Measurements from ENCODE around the gene SAXO1. TPM values are rescaled to one million over a fixed set of nuclear protein-coding genes. Genes with fewer than 3 reads are reported as not detected.
"Not testable (repeated sequence)": the region's sequence is repeated elsewhere in the genome, so short reads cannot be mapped to it uniquely, and the experiment has no call there.

SAXO1 gene
- total RNA-seq, 2 experiments from 2014 or later = not detected

DNA sequence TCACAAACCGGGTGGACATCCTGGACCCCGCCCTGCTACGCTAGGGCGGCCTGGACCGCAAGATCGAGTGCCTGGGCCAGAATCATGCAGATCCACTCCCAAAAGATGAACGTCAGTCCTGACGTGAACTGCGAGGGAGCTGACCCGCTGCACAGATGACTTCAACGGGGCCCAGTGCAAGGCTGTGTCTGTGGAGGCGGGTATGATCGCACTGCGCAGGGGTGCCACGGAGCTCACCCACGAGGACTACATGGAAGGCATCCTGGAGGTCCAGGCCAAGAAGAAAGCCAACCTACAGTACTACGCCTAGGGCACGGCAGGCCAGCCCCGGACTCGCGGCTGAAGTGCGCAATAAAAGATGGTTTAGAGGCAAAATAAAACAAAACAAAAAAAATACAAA, 5.2 kb downstream of the SAXO1 start:
- no peak overlapping the region for H3K27ac Mint-ChIP-seq

DNA sequence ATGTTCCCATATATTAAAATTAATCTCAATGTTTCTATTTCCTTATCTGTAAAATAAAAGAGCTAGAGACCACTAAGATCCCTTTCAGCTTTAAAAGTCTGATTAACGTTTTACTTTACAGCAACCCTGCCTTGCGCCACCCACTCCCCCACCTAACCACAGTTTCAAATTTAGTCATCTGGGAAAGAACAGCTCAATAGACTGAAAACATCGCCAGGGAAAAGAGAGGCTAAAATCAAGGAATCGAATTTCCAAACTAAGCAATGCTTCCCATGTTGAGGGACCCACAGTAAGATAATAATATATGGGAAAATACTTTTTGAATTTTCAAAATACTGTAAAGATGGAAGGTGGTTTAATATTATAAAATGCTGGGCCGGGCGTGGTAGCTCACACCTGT, 6.6 kb downstream of the SAXO1 start:
- peaks cover 21% of the 10 kb centered on the region for H3K4me1 Mint-ChIP-seq
- no peak for DNase-seq
- no peaks in the 10 kb centered on the region for H3K9me3 Mint-ChIP-seq
- no peaks in the 10 kb centered on the region for H3K36me3 Mint-ChIP-seq (ENCODE audit: low read depth)
- ChIA-PET CTCF (interaction anchor here (0.7 to 1.7 kb wide), 7 partner anchors 15 to 771 kb away, joined by 3 to 7 read pairs (median 4); no protein-coding TSS in a partner anchor), POLR2A (no interaction called here)
- H3K4me3 Mint-ChIP-seq = no peak overlapping the region
- no peak overlapping the region for H3K27ac Mint-ChIP-seq
- H3K27me3 Mint-ChIP-seq = peaks cover 20% of the 10 kb centered on the region

More for the DNA sequence above, 5.2 kb downstream of the SAXO1 start:
- no peak overlapping the region for H3K4me3 Mint-ChIP-seq
- no peaks in the 10 kb centered on the region for H3K9me3 Mint-ChIP-seq
- peaks cover 20% of the 10 kb centered on the region for H3K27me3 Mint-ChIP-seq
- peaks cover 19% of the 10 kb centered on the region for H3K4me1 Mint-ChIP-seq
- ChIA-PET CTCF (interaction anchor here (1.0 to 2.5 kb wide), 7 partner anchors 17 to 1217 kb away, joined by 3 to 23 read pairs (median 4); no protein-coding TSS in a partner anchor), POLR2A (no interaction called here)
- no peak for DNase-seq
- no peaks in the 10 kb centered on the region for H3K36me3 Mint-ChIP-seq (ENCODE audit: low read depth)

DNA sequence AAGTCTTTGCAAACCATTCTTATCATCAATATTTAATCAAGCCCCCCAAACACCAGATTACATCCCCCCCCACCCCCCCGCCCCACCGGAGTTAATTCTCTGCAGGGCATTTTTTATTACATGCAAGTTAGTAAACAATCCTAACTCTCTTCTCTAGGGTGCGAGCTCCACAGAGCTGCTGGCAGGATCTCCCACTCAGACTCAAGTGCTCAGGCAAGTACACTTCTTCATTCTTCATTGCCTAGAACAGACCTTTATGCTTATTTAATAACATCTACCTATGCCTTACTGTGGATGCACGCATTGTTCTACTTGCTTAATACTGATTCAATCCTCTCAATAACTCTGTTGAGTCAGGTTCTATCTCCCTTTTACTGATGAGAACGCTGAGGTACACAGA, 9.9 kb downstream of the SAXO1 start:
- ChIA-PET POLR2A (no interaction called here), CTCF (no interaction called here)
- H3K4me1 Mint-ChIP-seq = peaks cover 12% of the 10 kb centered on the region
- no peak overlapping the region for H3K27ac Mint-ChIP-seq
- H3K27me3 Mint-ChIP-seq = peaks cover 14% of the 10 kb centered on the region
- no peak for DNase-seq
- H3K4me3 Mint-ChIP-seq = no peak overlapping the region
- H3K36me3 Mint-ChIP-seq (ENCODE audit: low read depth) = no peaks in the 10 kb centered on the region
- H3K9me3 Mint-ChIP-seq = no peaks in the 10 kb centered on the region

DNA sequence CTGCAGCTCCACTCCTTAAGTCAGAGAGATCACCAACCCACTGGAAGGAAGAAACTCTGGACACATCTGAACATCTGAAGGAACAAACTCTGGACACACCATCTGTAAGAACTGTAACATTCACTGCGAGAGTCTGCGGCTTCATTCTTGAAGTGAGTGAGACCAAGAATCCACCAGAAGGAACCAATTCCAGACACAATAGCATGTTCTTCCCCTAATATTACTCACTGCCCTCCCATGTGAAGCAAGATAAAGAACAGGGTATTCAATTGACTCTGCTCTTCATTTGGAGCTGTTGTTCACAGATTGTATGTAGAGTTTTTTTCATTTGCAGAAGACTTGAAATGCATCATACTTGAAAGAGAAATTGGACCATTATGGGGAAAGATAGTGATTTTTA, 10.8 kb downstream of the SAXO1 start:
- CTCF ChIA-PET = interaction anchor here (1.5 kb wide), 1 partner anchor 442 kb away, joined by 3 read pairs; no protein-coding TSS in a partner anchor
- Mint-ChIP-seq H3K36me3 (ENCODE audit: low read depth) (no peaks in the 10 kb centered on the region), H3K9me3 (no peaks in the 10 kb centered on the region), H3K4me3 (no peak overlapping the region), H3K27me3 (peaks cover 14% of the 10 kb centered on the region), H3K27ac (no peak overlapping the region), H3K4me1 (peaks cover 12% of the 10 kb centered on the region)
- DNase-seq = no peak
- POLR2A ChIA-PET = interaction anchor here (0.8 to 1.0 kb wide), 2 partner anchors 20 to 33 kb away, joined by 3 read pairs; no protein-coding TSS in a partner anchor

DNA sequence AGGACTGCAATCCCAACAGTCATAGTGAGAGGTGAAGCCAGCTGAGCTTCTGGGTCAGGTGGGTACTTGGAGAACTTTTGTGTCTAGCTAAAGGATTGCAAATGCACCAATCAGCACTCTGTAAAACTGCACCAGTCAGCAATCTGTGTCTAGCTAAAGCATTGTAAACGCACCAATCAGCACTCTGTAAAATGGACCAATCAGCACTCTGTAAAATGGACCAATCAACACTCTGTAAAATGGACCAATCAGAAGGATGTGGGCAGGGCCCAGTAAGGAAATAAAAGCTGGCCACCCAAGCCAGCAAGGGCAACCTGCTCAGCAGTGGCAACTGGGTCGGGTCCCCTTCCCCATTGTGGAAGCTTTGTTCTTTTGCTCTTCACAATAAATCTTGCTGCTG, 11.4 kb downstream of the SAXO1 start:
- not testable (repeated sequence) for H3K27ac Mint-ChIP-seq; H3K36me3 Mint-ChIP-seq (ENCODE audit: low read depth); DNase-seq; H3K4me1 Mint-ChIP-seq; H3K4me3 Mint-ChIP-seq; H3K9me3 Mint-ChIP-seq
- H3K27me3 Mint-ChIP-seq = peaks cover 12% of the 10 kb centered on the region
- POLR2A ChIA-PET = interaction anchor here (0.8 to 1.0 kb wide), 2 partner anchors 20 to 32 kb away, joined by 3 read pairs; no protein-coding TSS in a partner anchor
- CTCF ChIA-PET = interaction anchor here (1.3 to 1.5 kb wide), 2 partner anchors 12 to 443 kb away, joined by 3 read pairs; partner anchors contain the start of gene SAXO1

DNA sequence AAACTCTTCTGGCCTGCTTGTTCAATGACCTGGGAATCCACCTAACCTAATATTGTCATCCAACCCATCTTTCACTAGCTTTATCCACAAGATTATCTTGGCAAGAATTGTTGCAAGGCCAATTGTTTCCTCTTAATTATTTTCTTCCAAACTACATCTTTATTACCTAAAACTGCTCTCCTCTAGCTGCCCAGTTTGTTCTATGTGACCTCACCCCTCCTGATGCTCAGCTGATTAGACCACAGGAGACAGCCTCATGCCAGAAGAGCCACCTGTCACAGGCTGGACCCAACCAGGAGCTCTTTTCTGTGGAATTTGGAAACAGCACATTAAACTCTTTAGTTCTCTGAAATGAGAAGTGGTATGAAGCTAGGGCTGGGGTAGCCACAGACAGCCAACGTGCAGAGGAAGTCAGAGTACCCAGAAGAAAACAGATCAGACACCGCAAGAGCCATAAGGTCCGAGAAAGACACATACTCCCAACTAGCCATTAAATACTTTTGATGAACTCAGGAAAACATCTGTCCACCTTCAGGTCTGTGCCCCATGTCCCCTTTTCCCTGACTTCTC, 12.0 kb downstream of the SAXO1 start:
- Mint-ChIP-seq H3K36me3 (ENCODE audit: low read depth) (no peaks in the 10 kb centered on the region), H3K27me3 (peaks cover 11% of the 10 kb centered on the region), H3K27ac (no peak overlapping the region), H3K4me1 (peaks cover 3% of the 10 kb centered on the region), H3K4me3 (no peak overlapping the region), H3K9me3 (no peaks in the 10 kb centered on the region)
- CTCF ChIA-PET = interaction anchor here (1.3 to 1.5 kb wide), 2 partner anchors 13 to 444 kb away, joined by 3 read pairs; partner anchors contain the start of gene SAXO1
- POLR2A ChIA-PET = interaction anchor here (1.0 kb wide), 1 partner anchor 32 kb away, joined by 3 read pairs; no protein-coding TSS in a partner anchor
- DNase-seq = no peak

DNA sequence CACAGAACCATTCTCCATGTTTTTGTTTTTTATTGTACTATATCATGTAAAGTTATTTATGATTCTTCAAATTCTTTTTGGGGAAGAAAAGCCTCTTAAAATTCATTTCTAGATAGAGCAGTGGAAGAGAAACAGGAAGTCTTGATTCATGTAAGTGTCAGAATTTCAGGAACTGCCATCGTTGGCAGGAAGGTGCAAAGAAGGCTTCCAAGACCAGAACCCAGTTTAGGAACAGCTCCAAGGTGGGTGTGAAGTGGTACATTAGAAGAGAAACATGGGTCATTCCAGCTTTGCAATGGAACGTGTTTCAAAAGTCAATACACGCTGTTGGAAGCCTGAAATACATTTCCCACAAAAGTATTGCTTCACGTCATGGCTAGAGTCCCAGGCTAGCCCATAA, 14.8 kb downstream of the SAXO1 start:
- CTCF ChIA-PET = interaction anchor here (1.0 kb wide), 1 partner anchor 10 kb away, joined by 4 read pairs; no protein-coding TSS in a partner anchor
- H3K27ac Mint-ChIP-seq = no peak overlapping the region
- POLR2A ChIA-PET = no interaction called here

DNA sequence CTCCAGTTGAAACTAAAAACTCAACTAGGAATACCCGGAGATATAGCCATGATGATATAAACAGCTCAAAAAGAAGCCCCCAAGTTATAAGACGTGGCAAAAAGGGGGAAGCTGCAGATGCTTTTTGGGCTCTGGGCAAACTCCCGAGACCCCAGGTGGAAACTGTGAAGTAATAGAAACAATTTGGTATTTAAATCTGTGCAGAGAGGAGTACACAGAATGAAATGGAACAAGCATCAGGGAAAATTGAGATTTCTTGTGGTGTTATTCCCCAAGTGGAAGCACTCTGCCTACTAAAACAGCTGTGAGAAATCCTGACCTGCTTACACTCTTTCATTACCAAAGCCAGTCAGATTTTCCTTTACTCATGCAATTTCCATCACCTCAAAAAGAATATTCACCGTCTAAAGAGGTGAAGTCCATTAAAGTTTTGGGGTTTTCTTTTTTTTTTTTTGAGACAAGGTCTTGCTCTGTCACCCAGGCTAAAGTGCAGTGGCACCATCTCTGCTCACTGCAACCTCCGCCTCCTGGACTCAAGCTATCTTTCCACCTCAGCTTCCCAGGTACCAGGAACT, 23.5 kb downstream of the SAXO1 start:
- Mint-ChIP-seq H3K9me3 (peaks cover under 1% of the 10 kb centered on the region), H3K27me3 (peaks cover 9% of the 10 kb centered on the region), H3K4me1 (no peaks in the 10 kb centered on the region), H3K4me3 (no peak overlapping the region), H3K27ac (no peak overlapping the region), H3K36me3 (ENCODE audit: low read depth) (no peaks in the 10 kb centered on the region)
- ChIA-PET POLR2A (no interaction called here), CTCF (interaction anchor here (1.9 kb wide), 1 partner anchor 755 kb away, joined by 8 read pairs; no protein-coding TSS in a partner anchor)
- no peak for DNase-seq

More for the DNA sequence above, 14.8 kb downstream of the SAXO1 start:
- H3K9me3 Mint-ChIP-seq = no peaks in the 10 kb centered on the region
- H3K36me3 Mint-ChIP-seq (ENCODE audit: low read depth) = no peaks in the 10 kb centered on the region
- peaks cover 3% of the 10 kb centered on the region for H3K4me1 Mint-ChIP-seq
- peaks cover 2% of the 10 kb centered on the region for H3K27me3 Mint-ChIP-seq
- DNase-seq = no peak
- H3K4me3 Mint-ChIP-seq = no peak overlapping the region

DNA sequence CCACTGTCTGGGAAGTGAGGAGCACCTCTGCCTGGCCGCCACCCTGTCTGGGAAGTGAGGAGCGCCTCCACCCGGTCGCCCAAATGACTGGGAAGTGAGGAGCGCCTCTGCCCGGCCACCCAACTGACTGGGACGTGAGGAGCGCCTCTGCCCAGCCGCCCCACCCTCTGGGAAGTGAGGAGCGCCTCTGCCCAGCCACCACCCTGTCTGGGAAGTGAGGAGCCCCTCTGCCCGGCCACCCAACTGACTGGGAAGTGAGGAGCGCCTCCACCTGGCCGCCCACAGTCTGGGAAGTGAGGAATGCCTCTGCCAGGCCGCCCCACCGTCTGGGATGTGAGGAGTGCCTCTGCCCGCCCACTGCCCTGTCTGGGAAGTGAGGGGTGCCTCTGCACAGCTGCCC, 32.9 kb downstream of the SAXO1 start:
- ChIA-PET CTCF (no interaction called here), POLR2A (no interaction called here)
- H3K9me3 Mint-ChIP-seq = peaks cover 9% of the 10 kb centered on the region
- H3K4me1 Mint-ChIP-seq = no peaks in the 10 kb centered on the region
- no peak overlapping the region for H3K27ac Mint-ChIP-seq
- no peak for DNase-seq
- H3K27me3 Mint-ChIP-seq = peaks cover 11% of the 10 kb centered on the region
- peaks cover 2% of the 10 kb centered on the region for H3K36me3 Mint-ChIP-seq (ENCODE audit: low read depth)
- H3K4me3 Mint-ChIP-seq = no peak overlapping the region

DNA sequence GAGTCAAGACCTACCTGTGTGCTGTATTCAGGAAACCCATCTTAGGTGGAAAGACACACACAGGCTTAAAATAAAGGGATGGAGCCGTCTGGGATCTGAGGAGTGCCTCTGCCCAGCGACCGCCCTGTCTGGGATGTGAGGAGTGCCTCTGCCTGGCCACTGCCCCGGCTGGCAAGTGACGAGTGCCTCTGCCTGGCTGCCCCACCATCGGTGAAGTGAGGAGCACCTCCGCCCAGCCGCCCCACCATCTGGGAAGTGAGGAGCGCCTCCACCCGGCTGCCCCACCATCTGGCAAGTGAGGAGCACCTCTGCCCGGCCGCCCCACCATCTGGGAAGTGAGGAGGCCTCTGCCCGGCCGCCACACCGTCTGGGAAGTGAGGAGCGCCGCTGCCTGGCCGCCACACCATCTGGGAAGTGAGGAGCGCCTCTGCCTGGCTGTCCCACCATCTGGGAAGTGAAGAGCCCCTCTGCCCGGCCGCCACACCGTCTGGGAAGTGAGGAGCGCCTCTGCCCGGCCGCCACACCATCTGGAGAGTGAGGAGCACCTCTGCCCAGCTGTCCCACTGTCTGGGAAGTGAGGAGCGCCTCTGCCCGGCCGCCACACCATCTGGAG, 33.7 kb downstream of the SAXO1 start:
- Mint-ChIP-seq H3K27ac (no peak overlapping the region), H3K9me3 (peaks cover 6% of the 10 kb centered on the region), H3K4me1 (no peaks in the 10 kb centered on the region), H3K4me3 (no peak overlapping the region), H3K36me3 (ENCODE audit: low read depth) (peaks cover 2% of the 10 kb centered on the region), H3K27me3 (peaks cover 11% of the 10 kb centered on the region)
- DNase-seq = no peak
- CTCF ChIA-PET = no interaction called here
- POLR2A ChIA-PET = no interaction called here

DNA sequence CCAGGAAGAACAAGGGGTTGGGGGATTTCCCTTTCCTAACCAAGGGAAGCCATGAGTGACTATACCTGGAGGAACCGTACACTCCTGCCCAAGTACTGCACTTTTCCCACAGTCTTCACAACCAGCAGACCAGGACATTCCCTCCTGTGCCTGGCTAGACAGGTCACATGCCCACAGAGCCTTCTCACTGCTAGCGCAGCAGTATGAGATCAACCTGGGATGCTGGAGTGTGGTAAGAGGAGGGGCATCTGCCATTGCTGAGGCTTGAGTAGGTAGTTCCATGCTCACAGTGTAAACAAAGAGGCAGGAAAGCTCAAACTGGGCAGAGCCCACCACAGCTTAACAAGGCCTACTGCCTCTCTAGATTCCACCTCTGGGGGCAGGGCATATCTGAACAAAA, 35.9 kb downstream of the SAXO1 start:
- no peaks in the 10 kb centered on the region for H3K4me1 Mint-ChIP-seq
- H3K27me3 Mint-ChIP-seq = peaks cover 4% of the 10 kb centered on the region
- ChIA-PET POLR2A (no interaction called here), CTCF (no interaction called here)
- no peak overlapping the region for H3K4me3 Mint-ChIP-seq
- peaks cover 6% of the 10 kb centered on the region for H3K9me3 Mint-ChIP-seq
- H3K27ac Mint-ChIP-seq = no peak overlapping the region
- peaks cover 2% of the 10 kb centered on the region for H3K36me3 Mint-ChIP-seq (ENCODE audit: low read depth)
- no peak for DNase-seq

DNA sequence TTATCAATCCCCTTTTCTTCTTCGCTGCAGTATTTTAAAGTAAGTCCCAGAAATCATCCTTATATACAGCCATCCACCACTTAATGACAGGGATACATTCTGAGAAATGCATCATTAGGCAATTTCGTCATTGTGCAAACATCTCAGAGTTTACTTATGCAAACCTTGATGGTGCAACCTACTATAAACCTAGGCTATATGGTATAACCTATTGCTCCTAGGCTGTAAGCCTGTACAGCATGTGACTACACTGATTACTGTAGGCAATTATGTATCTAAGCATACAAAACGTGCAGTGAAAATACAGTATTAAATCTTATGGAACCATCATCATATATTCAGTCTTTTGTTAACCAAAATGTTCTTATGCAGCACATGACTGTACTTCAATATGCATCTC, 36.8 kb downstream of the SAXO1 start:
- Mint-ChIP-seq H3K4me1 (no peaks in the 10 kb centered on the region), H3K27ac (no peak overlapping the region), H3K9me3 (peaks cover 6% of the 10 kb centered on the region), H3K27me3 (no peaks in the 10 kb centered on the region), H3K36me3 (ENCODE audit: low read depth) (peaks cover 2% of the 10 kb centered on the region), H3K4me3 (no peak overlapping the region)
- ChIA-PET CTCF (no interaction called here), POLR2A (no interaction called here)
- no peak for DNase-seq

DNA sequence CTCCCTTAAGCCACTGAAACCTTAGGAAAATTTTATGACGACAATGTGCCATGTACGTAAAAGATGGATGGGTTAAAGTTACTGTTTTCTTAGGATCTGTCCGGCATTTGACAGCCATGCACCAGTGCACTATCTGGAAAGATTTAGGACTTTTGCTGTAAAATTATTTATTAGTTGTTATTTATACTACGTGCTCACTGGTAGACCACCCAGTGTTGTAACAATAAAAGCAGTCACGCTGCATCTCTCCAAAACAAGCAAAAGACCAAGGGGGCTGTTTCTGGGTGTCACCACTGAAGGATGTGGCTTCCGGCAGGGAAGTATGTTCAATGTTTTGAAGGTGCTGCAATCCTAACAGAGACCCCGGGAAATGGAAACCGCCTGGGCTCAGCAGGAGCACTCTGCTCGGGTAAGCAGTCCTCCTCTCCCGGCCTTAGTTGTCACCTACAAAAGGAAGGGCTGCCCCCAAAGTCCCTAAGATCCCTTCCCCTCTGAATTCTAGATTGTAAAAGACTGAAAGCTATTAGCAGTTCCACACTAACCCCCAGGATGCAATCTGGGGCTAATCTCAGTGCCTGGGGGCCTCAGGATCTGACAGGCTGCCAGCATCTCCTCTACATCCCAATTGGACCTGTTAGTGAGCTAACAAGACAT, 38.6 kb downstream of the SAXO1 start:
- peaks cover 3% of the 10 kb centered on the region for H3K9me3 Mint-ChIP-seq
- DNase-seq = no peak
- H3K27me3 Mint-ChIP-seq = no peaks in the 10 kb centered on the region
- no peak overlapping the region for H3K4me3 Mint-ChIP-seq
- POLR2A ChIA-PET = no interaction called here
- no peak overlapping the region for H3K27ac Mint-ChIP-seq
- CTCF ChIA-PET = interaction anchor here (0.6 kb wide), 1 partner anchor 175 kb away, joined by 3 read pairs; no protein-coding TSS in a partner anchor
- H3K4me1 Mint-ChIP-seq = no peaks in the 10 kb centered on the region
- H3K36me3 Mint-ChIP-seq (ENCODE audit: low read depth) = peaks cover 2% of the 10 kb centered on the region
